ENCODE data around the gene UCP3.

The UCP3 gene

GRCh38 chr11:74043450-74043849 is 34.6 kb upstream of the UCP3 start:
- TF ChIP-seq CTCF (IDR thresholded peaks at IDR 0.05; ENCODE audit: control insufficient read depth, extremely low read depth, insufficient read depth) = no peak
- no peak for DNase-seq (ENCODE audit: low read depth)
- no peak overlapping the region for H3K4me3 ChIP-seq (ENCODE audit: low read depth, low read length)

- DNase-seq (ENCODE audit: low read depth) = no peak
- no peak for TF ChIP-seq CTCF (IDR thresholded peaks at IDR 0.05; ENCODE audit: control insufficient read depth, extremely low read depth, insufficient read depth)
- H3K4me3 ChIP-seq (ENCODE audit: low read depth, low read length) = no peak overlapping the region
Measured at GRCh38 chr11:74037309-74037708, 28.4 kb upstream of the UCP3 start.

GRCh38 chr11:74035264-74035663 is 26.4 kb upstream of the UCP3 start:
- no peak for TF ChIP-seq CTCF (IDR thresholded peaks at IDR 0.05; ENCODE audit: control insufficient read depth, extremely low read depth, insufficient read depth)

GRCh38 chr11:74033046-74033445 is 24.2 kb upstream of the UCP3 start:
- TF ChIP-seq CTCF (IDR thresholded peaks at IDR 0.05; ENCODE audit: control insufficient read depth, extremely low read depth, insufficient read depth) = no peak
- DNase-seq (ENCODE audit: low read depth) = no peak
- no peak overlapping the region for H3K4me3 ChIP-seq (ENCODE audit: low read depth, low read length)

More at GRCh38 chr11:74035264-74035663, 26.4 kb upstream of the UCP3 start:
- peak; percentile 95 for DNase-seq (ENCODE audit: low read depth)
- H3K4me3 ChIP-seq (ENCODE audit: low read depth, low read length) = no peak overlapping the region

GRCh38 chr11:74030723-74031676 is 22.1 kb upstream of the UCP3 start:
- no peak for TF ChIP-seq CTCF (IDR thresholded peaks at IDR 0.05; ENCODE audit: control insufficient read depth, extremely low read depth, insufficient read depth)
- DNase-seq (ENCODE audit: low read depth) = no peak

GRCh38 chr11:74025467-74026166 is 16.7 kb upstream of the UCP3 start:
- no peak for TF ChIP-seq CTCF (IDR thresholded peaks at IDR 0.05; ENCODE audit: control insufficient read depth, extremely low read depth, insufficient read depth)
- DNase-seq (ENCODE audit: low read depth) = no peak
- H3K4me3 ChIP-seq (ENCODE audit: low read depth, low read length) = no peak overlapping the region

More at GRCh38 chr11:74030723-74031676, 22.1 kb upstream of the UCP3 start:
- no peak overlapping the region for H3K4me3 ChIP-seq (ENCODE audit: low read depth, low read length)

Data from LNCaP clone FGC (cell line).